ENCODE measurements around the gene IGFBP2.

Gene IGFBP2

DNA sequence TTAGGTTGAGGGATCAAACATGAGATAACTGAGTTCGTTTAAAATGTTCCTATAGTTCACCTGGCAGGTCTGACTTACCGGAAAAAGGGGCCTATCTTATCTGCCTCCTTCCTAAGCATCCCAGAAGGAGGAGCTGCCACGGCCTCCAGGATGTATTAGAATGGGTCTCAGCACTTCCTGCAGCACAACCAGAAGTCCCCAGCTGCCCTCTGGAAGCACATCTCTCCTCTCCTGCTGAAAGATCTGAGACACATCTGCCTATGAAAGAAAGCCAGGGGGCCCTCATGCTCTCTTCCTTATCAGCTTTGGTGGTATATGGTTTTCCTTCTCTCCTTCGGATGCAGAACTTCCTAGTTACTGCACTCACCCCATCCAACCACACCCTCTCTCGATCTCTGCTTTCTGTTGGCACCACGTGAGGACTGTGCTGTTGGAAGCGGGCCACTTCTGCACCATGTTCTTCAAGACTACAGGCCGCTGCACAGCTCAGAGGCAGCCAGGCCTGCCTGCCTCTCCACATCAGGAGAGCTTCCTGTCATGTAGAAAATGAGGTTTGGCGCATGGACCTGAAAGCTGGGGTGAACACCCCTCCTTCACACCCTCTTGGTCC lies 55.6 kb downstream of the IGFBP2 start:
- DNase-seq, result no peak

DNA sequence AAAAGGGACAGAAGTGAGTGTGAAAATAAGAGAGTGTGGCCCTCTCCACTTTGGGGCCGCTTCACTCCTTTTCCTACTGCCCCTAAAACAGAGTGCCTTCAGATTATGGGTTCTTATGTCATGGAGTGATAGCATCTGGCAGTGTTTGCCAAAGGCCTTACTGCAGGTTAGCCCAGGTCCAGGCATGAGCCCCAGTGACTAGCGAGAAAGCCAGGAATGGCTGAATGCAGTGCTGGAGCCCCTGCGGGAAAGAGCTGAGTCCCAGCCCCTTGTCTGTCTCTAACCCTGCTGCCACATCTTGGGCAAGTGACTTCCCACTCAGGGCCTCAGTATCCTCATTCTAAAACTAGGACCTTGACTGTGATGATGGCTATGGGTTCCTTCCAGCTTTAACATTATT lies 56.2 kb downstream of the IGFBP2 start:
- no peak for DNase-seq

DNA sequence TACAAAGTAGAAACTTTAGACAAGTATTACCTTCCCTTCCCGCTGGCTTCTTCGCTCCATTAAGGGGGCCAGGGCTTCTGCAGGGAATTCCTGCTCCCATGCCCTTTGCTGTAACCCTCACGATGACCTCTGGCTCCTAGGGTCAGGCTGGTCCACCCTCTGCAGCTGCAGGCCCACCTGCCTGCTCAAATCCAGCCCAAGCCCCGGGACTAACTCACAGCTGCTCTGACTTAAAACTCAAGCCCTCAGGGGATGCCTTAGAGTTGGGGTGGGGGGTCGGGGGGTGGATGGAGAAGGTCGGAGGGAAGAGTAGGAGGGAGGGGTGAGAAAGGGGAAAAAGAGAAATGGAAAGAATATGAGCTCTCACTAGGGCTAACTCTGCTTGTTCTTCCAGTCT lies 57.2 kb downstream of the IGFBP2 start:
- DNase-seq, result no peak

DNA sequence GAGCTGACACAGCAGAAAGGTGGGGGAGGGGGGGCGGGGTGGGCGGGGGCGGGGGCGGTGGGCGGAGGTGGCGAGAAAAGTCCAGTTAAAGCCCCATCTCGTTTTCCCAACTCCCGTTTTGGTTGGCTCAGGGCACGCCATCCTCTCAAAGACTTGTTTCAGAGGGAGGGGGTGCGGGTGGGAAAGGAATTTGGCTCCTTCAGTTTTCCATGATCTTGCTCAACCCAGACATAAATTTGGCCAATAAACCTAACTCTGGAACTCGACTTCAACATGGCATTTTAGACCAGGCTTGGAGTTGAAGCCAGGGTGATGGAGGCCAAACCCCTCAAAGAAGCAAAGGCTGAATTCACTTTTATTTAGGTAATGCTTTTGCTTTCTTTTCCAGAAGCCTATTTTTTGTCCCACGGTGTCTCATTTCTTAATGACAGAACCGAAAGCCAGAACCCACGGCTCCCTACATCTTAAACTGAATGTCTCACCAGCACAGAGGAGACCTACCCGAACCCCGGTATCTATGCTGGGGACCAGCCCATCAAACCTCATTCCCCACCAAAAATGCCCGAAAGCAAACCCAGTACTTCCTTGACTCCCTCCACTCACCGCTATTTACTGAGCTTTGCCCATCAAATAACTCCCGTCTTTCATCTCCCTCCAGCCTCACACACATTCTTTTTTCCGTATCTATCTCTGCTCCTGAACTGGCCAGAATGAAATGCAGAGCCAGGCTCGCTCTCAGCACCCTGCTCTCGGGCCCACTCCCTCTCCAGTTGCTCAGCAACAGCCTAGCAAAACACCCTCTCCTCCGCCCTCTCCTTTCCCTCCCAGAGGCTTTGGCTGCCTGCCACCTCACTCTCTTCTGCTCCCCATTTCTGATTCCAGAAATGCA lies 57.9 kb downstream of the IGFBP2 start:
- DNase-seq, result peak; percentile 14 to 16

DNA sequence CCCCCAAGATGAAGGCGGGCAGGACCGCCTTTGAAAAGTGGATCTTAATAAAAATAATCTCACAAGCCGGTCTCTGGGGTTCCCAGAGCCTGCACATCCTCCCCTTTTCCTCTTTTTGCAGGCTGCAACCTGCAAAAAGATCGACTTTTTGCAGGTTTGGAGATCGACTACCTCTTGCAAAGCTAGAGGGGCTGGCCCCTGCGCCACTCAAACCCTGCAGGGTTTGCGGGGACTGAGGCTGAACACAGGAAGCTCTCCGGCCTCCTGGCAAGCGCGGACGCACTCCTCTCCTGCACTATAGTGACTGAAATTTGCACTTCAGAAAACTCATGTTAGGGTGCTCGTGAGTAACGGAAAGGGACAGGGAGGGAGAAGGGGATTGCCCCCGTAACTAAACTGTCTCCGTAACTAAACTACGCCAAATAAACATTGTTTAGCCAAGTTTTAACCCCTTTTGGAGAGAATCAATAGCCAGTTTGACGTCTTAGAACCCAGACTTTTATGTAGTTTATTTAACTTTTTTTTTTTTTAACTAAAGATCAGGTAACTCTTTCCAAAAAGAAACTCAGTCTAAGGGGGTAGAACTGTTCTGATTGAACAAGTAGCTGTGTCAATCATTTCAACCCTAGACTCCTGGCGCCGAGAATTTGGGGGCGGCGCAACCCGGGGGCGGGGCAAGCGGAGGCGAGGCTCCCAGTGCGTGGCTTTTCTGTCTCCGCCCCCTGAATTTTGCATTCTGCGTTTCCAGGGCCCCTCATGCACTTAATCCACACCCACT lies 59.6 kb downstream of the IGFBP2 start:
- peak; percentile 39 to 49 for DNase-seq

DNA sequence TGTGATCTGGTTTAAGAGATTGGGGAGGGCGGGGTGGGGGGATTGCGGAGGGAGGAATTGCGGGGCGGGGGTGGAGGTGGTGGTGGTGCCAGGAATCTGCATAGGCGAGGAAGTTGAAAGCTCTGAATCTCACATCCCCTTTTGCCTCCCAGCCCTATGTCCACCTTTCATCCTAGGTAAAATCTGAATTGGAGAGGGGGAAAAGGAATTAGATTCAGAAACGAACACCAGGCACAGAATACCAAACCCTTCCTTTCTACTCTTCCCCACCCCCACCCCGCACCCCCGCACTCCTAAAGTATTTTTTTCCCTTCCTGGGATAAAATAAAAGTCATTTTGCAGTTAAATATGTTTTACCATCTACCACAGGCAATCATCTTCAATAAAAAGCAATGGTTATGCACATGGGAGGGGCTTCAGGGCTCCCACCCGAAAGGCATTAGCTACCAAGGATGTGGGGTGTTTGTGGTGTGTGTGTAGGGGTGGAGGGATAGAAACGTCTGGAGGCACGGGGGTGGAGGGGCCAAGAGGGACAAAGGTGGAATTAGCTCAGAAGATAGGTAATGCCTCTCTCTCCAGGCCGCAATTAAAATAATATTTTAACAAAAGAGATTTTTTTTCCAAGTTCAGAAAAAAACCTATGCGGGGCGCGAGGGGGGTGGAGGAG lies 60.3 kb downstream of the IGFBP2 start:
- no peak for DNase-seq

DNA sequence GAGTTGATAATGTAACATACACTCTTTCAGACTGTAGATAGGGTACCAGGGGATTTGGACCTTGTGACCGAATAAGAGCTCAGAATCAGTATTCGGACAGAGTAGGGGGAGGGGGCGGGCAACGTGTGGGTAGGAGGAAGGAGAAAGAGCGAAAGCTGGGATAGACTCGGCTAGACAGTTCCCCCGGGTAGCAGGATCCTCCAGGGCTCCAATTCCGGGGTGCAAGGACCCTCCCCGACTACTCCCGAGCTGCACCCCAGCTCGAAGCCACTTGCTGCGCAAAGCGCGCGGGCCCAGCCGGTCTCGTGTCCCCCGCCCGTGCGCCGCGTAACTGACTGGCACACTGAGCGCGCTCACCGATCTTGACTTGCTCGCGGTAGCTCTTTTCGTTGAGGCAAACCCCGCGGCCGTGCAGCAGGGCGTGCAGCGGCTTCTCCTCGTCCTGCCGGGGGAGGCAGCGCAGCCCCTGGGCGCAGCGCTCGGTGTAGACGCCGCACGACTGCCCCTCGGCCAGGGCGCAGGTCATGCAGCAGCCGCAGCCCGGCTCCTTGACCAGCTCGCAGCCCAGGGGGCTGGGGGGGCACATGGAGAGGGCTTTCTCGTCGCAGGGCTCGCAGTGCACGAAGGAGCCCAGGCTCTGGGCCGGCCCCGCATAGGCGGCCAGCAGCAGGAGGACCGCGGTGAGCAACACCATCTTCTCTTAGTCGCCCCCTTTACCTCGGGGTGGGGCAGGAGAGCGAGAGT lies 61.0 kb downstream of the IGFBP2 start:
- no peak for DNase-seq

DNA sequence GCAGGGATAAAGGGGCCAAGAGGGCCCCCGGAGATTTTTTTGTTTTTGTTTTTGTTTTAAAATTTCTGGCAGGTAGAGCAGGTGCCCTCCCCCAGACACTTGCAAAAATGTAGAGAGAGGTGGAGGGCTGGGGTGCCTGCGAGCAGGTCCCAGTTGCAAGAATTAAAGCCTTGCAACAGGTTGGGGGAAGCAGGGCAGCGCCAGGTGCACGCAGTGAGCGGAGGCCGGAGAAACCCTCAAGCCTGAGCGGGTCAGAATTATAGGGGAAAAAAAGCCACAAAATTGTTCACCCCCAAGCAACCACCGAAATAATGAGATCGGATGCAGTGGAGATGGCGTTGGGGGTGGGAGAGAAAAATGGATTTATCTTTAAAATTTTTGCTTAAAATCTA lies 61.6 kb downstream of the IGFBP2 start:
- DNase-seq, result no peak

DNA sequence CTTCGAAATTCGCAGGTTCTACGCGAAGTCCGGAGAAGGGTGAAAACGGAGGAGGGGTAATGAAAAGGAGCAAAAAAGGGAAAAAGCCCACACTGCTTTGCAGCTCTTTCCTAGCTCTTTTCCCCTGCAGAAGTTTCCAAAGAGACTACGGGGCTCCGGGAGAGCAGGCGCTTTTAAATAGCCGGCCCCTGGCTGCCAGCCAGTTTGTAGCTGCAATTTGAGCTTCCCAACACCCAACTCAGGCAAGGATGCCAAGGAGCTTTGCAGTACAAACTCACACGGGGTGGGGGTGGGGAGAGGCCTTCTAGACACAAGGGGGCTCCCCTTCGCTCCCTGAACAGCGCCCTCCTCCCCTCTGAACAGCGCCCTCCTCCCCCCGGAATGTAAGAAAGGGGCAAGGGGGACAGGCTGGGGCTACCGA lies 62.2 kb downstream of the IGFBP2 start, which contains the start of gene IGFBP5:
TSS of gene IGFBP5 (minus strand) at position 149 of the 421 bp plus-strand sequence. CDS start 774 bp downstream, outside the sequence.
- no peak for DNase-seq

DNA sequence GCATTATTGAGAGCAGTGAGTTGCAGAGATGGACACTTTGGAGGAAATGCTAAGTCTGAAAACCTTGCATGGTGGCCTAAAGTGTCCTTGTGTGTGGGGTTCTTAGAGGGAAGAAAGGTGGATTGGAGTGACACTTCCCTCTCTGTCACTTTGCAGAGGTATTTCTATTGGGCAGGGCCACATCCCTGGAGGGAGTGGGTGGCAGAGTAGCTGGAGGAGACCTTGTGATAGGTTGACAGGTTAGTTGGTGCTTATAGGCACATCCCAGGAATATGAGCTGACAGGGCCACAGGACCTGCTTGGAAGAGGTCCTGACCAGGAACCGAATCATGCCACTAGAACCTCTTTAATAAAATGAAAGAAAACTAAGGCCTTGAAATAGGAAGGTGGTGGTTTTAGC lies 63.1 kb downstream of the IGFBP2 start:
- no peak for DNase-seq

DNA sequence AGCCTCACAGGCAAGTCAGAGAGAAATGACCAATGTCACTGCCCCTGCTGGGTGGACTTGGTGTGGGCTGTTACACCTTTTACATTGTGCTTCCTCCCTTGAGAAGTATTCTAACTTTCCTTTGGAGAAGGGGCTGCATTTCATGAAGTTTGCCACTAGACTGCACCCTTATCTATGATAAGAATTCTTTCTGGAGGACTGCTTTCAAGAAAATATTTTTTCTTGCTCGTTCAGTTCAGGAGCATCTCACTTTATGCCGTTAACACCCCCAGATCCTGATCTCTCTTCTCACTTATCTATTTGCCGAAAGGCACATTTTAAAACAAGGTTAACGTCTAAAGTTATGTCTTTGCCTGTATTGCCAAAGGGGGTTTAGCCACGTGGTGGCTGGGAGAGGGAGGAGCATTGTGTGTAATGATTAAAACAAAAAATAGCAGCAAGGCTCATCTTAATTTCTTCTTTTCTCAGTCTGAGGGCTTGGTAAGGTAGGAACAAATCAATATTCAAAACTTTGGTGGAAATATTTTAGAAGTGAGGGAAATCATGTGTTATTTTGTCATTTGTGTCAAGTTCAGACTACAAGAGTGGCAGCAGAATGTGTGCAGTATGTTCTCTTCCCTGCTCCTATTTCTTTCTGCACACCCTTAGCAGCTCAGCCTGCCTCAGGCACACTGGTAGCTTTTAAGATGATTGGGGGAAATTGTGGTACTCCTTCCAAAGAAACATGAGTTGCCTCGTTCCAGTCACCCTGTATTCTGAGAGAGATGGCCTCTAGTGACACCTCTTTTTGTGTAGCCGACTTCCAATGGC lies 63.7 kb downstream of the IGFBP2 start:
- DNase-seq, result no peak

DNA sequence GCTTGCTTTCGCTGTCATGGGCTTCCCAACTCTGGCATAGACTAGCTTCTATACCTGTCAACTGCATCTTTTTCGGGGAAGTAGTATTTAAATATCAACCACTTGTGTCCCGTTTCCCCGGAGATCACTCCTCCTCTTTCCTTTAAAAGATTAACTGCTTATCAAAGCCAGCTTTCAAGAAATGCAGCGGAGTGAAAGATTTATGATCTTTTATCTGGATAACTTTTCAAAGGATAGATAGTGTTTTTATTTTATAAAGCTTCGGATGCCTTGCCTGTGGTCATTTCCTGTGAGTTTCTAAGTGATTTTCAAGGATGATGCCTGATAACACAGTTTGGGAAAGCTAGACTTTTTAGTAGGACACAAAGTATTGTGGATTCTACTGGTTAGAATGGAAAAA lies 65.1 kb downstream of the IGFBP2 start:
- no peak for DNase-seq

DNA sequence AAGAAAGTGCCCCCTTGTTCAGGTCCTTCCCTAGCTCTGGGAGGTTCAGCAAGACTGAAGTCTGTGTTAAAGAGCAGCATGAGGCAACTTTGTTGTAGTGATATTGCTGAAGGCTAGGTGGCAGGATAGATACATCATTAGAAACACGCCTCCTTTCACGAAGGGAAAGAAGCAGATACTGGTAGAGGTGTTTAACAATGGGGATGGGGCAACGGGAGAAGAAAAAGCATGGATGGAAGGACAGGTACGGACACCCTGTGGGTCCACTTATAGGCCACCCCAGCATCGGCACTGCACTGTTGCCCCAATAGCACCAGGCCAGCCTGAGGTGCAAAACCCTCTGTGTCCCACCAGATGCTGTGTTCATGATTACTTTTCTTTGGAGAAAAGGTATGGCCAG lies 65.7 kb downstream of the IGFBP2 start:
- DNase-seq, result peak in 1 of 2 donors; percentile 15

DNA sequence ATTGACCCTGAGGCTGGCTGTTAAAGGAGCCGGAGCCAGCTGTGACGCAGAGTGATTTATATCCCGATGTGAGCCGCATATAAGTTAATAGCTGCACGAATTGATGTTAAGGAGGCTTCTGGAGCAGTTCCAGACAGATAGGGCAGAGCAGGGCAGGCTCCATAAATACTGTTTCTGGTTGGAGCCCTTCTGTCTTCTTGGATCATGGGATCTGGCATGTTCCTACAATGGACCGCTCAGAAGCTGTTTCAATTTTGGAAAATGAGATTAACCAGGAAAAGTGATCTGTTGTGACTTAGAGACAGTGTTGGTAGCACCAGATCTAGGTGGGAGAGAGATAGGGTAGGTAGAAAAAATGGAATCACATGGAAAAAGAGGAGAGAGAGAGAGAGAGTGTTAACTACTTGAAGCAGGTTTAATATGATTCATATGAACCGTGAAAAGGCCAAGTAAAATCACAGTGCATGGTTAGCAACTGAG lies 66.9 kb downstream of the IGFBP2 start:
- DNase-seq, result no peak

DNA sequence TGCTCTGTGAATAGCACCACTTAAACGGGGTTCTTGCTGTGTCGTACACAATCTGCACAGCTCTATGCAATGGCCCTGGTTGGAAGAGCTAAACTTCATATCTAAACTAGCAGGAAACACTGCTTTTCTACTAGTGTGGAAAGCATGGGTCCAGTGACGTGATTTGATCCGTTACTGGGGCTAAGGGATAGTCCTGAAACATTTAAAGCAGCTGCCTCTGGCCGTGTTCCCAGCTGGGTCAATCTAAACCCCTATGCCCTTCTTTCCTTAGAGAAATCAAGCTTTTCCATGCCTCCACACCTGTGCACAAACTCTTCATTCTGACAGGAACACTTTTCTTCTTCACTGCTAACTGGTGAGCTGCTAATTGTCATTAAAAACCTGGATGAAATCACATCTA lies 67.6 kb downstream of the IGFBP2 start:
- DNase-seq, result no peak

DNA sequence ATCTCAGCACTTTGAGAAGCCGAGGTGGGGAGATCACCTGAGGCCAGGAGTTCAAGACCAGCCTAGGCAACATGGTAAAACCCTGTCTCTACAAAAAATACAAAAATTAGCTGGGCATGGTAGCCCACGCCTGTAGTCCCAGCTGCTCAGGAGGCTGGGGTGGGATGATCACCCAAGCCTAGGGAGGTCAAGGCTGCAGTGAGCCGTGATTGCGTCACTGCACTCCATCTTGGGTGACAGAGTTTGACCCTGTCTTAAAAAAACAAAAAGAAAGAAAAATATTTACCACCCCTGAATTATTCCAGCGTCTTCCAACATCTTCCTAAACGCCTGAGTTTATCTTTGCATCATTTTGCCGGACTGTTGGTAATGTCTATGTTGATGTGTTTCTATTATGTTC lies 68.3 kb downstream of the IGFBP2 start:
- no peak for DNase-seq

DNA sequence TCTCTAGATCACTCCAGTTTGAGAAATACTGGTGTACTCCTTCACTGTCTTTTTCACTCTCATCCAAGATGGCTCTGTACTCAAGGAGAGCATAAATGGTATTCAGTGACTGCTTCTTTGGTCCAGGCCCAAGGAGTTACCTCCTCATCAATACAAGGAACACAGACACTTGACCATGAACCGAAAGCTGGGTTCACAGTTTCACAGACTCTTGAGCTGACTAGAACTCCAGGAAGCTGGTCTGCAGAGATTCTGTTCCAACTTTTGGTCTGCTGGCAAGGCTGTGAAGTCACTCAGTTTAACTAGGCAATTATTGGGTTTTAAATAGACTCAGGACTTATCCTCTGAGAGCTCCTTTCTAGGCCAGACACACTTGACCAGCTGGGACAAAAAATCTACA lies 69.5 kb downstream of the IGFBP2 start:
- DNase-seq, result no peak

DNA sequence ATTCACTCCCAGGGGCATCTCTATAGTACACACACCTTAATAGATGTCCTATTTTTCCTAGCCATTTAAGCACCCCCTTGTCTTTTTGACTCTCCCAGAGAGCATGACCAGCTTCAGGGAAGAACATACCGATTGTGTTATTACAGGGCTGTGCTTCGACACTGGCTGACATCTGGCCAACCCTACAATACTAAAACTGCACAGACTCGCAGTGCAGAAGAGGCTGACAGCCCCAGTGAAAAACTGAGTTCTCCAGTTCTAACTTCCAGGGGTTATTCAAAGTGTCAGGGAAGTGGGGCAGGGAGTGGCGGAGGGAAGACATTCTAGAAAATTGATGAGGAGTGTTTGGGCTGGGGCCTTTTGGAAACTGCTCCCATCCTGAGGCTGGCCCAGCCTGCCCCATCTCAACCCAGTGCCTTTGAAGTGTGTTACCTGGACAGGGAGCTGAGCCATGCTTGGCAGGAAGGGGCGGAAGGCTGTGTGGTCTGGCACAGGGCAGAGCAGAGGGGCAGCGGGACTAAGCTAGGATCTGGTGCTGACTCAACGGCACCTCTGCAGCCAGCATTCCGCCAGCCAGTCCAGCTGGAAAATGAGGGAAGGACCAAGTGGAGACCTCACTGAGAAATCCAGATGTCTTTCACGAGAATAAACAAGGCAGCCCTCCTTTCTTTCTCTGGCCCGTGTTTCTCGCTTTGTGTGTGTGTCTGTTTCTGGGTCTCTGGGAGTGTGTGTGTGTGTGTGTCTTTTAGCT lies 77.5 kb downstream of the IGFBP2 start:
- no peak for DNase-seq

DNA sequence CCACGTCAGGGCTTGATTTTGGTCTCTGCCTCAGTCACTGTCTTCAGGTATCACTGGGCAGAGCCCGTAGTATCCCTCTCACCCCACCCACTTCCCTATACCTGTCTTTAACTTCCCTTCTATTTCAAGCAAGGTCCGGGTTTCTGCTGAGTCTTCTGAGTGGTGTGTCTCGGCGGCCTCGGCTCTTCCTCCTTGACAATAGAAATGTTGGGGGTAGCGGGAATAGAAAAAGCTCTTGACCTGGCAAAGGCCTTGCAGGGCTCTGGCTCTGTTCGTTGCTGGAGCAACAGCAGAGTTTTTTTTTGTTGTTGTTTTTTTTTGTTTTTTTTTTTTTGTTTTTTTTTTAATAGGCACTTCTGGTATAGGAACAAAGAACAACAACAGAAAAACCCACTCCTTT lies 78.1 kb downstream of the IGFBP2 start:
- no peak for DNase-seq

DNA sequence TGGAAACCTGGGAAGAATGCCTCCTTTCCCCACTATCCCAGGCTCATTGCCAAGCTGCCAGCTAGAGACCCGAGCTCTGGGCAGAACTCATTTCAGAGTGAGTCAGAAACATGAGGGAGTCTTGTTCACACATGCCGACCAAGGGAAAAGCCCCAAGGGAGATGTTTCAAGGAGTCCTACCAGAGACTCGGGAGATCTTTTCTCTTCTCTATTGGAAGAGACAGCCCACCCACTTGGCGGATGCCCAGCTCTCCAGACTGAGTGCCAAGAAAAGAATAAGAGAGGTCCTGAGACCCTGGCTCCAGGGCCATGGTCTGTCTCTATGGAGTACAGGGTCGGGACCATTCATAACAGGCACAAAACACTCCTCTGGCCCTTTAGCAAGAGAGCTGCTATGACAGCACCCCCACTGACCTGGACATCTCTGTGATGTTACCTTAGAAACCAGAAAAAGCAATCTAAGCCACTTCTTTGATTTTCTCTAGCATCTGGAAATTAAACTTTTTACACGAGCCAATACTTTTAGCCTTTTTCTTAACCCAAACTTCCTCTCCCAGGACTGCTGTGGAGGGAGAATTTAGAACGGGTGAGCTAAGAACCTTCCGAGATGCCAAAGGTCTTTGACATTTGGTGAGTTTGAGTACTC lies 80.6 kb downstream of the IGFBP2 start:
- DNase-seq, result no peak
